Subcutaneous adipose tissue (tissue), 4 donors: ENCODE results near the gene SPAG6. TPM values are rescaled to one million over a fixed set of nuclear protein-coding genes. Genes with fewer than 3 reads are reported as not detected.

Source experiments
- CTCF ChIP-seq: fragments of 450-650 bp; IDR thresholded peaks from one replicate; pipeline ENCODE4 v1.5.1; 2016; ENCODE audit warnings: low read depth, mild to moderate bottlenecking, control low read depth, antibody characterized with exemption, moderate library complexity
- total RNA-seq, 4 donors: library from RNA; depleted of rRNA; stranded (reverse); fragments of >200 nt; gene quantifications; one replicate each; pipeline ENCODE4 v1.1.0, GENCODE V29; 2016

Gene SPAG6
- total RNA-seq, 4 donors from 2014 or later, result 0.34 TPM; not detected in 3

DNA sequence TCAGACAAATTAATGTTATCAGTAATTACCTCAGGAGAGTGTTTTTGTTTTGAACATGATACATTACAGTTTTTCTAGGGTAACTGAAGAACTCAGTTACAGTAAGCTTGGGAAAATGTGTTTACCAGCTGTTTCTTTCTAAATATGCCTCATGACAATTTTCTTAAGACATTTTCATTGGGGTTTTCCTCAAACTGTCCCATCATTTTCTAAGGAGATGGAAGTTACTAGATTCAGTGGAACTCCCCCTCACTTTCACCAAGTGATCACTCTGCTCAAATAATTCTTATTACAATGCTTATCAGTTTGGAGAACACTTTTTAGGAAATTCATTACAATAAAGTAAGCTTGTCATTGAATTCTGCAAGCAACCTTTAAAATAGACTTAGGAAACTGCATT lies 6.4 kb upstream of the SPAG6 start:
- no peak for TF ChIP-seq CTCF

DNA sequence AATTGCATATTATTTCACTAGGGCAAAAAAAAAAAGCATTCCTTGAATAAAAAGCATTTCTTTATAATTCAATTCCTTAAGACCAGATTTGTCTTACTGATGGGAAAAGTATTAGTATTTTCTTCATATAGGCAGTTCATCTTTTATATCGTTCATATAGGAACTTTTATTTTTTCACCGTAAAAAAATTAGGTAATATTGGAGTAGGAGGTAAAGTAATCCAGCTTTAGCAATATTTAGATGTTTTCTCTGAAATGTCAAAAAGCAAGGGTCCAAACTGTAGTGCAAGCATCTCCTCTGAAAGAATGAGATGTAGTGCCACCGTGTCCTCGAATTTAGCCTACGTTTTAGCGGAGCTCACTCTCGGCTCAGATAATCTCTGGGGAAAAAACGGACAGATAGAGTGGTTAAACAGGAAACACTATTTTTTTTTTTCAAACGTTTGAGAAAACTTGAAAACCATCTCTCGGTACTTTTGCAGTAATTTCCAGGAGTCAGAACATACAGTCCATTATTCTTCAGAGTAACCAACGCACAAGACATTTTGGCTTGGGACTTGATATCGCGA lies 5.5 kb upstream of the SPAG6 start:
- no peak for TF ChIP-seq CTCF

GRCh38 chr10:22340329-22341189 lies 4.7 kb upstream of the SPAG6 start:
- no peak for TF ChIP-seq CTCF

- TF ChIP-seq CTCF, result no peak
Measured at GRCh38 chr10:22341190-22341925, 3.9 kb upstream of the SPAG6 start.

DNA sequence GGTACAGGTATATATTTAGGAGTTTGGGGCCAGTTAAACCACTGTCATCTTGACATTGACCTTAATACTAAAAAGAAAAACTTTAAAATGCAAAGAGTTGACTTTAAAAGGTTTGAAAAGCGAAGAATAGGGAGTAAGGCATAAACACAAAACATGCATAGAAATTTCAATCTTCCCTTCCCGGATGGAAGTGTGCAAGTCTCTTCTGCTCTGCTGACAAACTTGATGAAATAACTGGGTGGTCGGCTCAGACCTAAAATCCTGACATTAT lies 3.4 kb upstream of the SPAG6 start:
- no peak for TF ChIP-seq CTCF

DNA sequence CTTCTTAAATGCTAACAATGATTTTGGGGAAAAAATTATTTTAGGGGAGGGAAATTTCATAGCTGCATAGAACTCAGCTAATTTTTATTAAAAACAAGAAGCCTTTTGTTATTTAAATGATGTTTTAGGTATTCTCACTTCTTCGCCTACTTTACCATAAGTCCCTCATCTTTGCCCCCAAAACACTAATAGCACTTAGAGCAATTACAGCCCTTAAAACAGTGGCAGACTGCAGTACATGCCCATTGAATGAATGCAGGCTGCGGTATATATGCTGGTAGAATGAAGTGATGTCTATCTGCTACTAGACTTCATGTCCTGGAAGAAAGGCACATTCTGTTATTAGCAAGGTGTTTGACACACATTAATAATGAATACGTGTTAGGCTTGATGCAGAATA lies 2.9 kb upstream of the SPAG6 start:
- no peak for TF ChIP-seq CTCF

- no peak for TF ChIP-seq CTCF
Measured at GRCh38 chr10:22343731-22344130, 1.6 kb upstream of the SPAG6 start.
